Right lobe of liver (tissue), 6 donors: ENCODE measurements around the gene TEX22. TPM values are rescaled to one million over a fixed set of nuclear protein-coding genes. Genes with fewer than 3 reads are reported as not detected.

ENCODE experiments used
- ATAC-seq, 4 donors: fragments of 200-7000 bp; cut with Tn5 transposase; one replicate each; pipeline ENCODE4 v1.9.1; 2020; ENCODE audit warnings: mild to moderate bottlenecking in 4 of 4, moderate library complexity in 4 of 4
- DNase-seq, 3 donors: peaks; one replicate each; pipeline ENCODE4 v3.0.0-alpha.2; 2020
- H3K27ac ChIP-seq, 3 donors: fragments of 200-600 bp; one replicate each; pipeline ENCODE4 v1.8.0; 2022
- H3K27me3 ChIP-seq, 2 donors: fragments of 200-600 bp; one replicate each; pipeline ENCODE4 v1.8.0; 2022
- H3K36me3 ChIP-seq, 4 donors: fragments of 200-600 bp; sonication (generic) in 1 of 4; one replicate each; pipeline versions ENCODE4 v1.5.1 to v1.8.0; 2017 to 2022; ENCODE audit warnings: control low read depth in 1 of 4
- H3K4me1 ChIP-seq, 4 donors: fragments of 200-600 bp; sonication (generic) in 1 of 4; one replicate each; pipeline versions ENCODE4 v1.5.1 to v1.8.0; 2017 to 2022; ENCODE audit warnings: control low read depth in 1 of 4
- H3K4me3 ChIP-seq, 3 donors: fragments of 200-600 bp; one replicate each; pipeline ENCODE4 v1.8.0; 2022
- H3K9me3 ChIP-seq, 4 donors: fragments of 200-600 bp; sonication (generic) in 1 of 4; one replicate each; pipeline versions ENCODE4 v1.5.1 to v1.8.0; 2017 to 2022; ENCODE audit warnings: control low read depth in 1 of 4
- CTCF ChIP-seq, 4 donors: fragments of 200-600 bp in 3 of 4; fragments of 450-650 bp in 1 of 4; IDR thresholded peaks; one replicate each; pipeline versions ENCODE4 v1.5.1 to v1.8.0; 2016 to 2022; ENCODE audit warnings: antibody characterized with exemption in 4 of 4, mild to moderate bottlenecking in 2 of 4
- POLR2A ChIP-seq: fragments of 450-650 bp; IDR thresholded peaks from one replicate; pipeline ENCODE4 v1.6.1; 2017; ENCODE audit warnings: antibody characterized with exemption, mild to moderate bottlenecking
- WGBS: methylation state at CpG from one replicate; pipeline ENCODE4 v1.1.6; 2018; ENCODE audit warnings: low coverage, low lambda C conversion rate; ENCODE audit not compliant: insufficient coverage; ENCODE audit errors: missing lambda C conversion rate; 5-methylcytosine and 5-hydroxymethylcytosine counted together
- intact Hi-C, 2 donors: fragments of 100-400 bp; cut with DNase I; formaldehyde crosslinking; loops; one replicate each; pipeline versions ENCODE4 v1.11.2 to v1.14.1; 2022
- total RNA-seq, 6 experiments: library from RNA; depleted of rRNA in 2 of 6; stranded (reverse); fragments of >200 nt in 2 of 6; fragmentation: NEBNext Ultra II Directional in 3 of 6; extraction: Animal tissue kit (Norgen Biotek cat#: 25700) in 3 of 6; gene quantifications; one replicate each; pipeline versions ENCODE4 v1.1.0 to v1.2.4, GENCODE V29; 2016 to 2023
- donor health status: DM: no; HTN: yes; CAD: no.
- donor health status: DM: no; HTN: no; CAD: no.
- donor health status: DM: no; HTN: no; CAD: no.
- donor health status: DM: no; HTN: yes; CAD: no.
- donor health status: DM: no; HTN: yes; CAD: no.

TEX22 gene
- total RNA-seq, 6 experiments from 2014 or later = 0.07 to 0.44 (median 0.35) TPM; not detected in 3

- TF ChIP-seq CTCF (IDR thresholded peaks at IDR 0.05) (no peak), POLR2A (no peak)
- no peaks in the 10 kb centered on the region for H3K9me3 ChIP-seq
- no peaks in the 10 kb centered on the region for H3K36me3 ChIP-seq
- no peak overlapping the region for H3K4me3 ChIP-seq
- ATAC-seq = no peak
- H3K27ac ChIP-seq = no peak overlapping the region
- H3K27me3 ChIP-seq = no peaks in the 10 kb centered on the region
- DNase-seq = no peak
- peaks cover 0 to 20% (median 5%) of the 10 kb centered on the region in 4 donors for H3K4me1 ChIP-seq
- 91% methylated on average over 6 of the region's 21 CpGs for WGBS
- intact Hi-C loops = no loop called here
Observed at GRCh38 chr14:105426416-105427130, 28.2 kb downstream of the TEX22 start.

GRCh38 chr14:105427412-105427811 lies 29.1 kb downstream of the TEX22 start:
- H3K27me3 ChIP-seq = no peaks in the 10 kb centered on the region
- no peak overlapping the region for H3K4me3 ChIP-seq
- intact Hi-C loops = no loop called here
- DNase-seq = no peak
- H3K27ac ChIP-seq = no peak overlapping the region
- ATAC-seq = no peak
- peaks cover 0 to 19% (median 9%) of the 10 kb centered on the region in 4 donors for H3K4me1 ChIP-seq
- whole genome bisulfite sequencing = 96% methylated on average over 10 of the region's 10 CpGs
- no peaks in the 10 kb centered on the region for H3K9me3 ChIP-seq
- H3K36me3 ChIP-seq = no peaks in the 10 kb centered on the region
- TF ChIP-seq CTCF (IDR thresholded peaks at IDR 0.05) = no peak
- no peak for TF ChIP-seq POLR2A

DNA sequence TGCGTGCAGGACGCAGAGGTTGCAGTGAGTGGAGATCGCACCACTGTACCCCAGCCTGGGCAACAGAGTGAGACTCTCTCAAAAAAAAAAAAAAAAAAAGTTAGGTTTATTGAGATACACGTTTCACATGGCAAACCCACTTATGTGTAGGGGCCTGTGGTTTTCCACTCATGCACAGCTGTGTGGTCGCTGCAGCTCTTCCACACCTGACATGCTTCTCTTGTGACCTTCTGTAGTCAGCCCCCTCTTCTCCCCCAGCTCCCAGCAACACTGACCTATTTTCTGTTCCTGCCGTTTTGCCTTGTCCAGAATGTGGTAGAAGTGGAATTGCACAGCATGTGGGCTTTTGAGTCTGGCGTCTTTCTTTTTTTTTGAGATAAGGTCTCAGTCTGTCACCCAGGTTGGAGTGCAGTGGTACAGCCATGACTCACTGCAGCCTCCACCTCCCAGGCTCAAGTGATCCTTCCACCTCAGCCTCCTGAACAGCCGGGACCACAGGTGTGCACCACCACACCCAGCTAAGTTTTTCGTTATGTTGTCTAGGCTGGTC lies 29.7 kb downstream of the TEX22 start:
- Histone ChIP-seq H3K36me3 (no peaks in the 10 kb centered on the region), H3K9me3 (no peaks in the 10 kb centered on the region), H3K27me3 (no peaks in the 10 kb centered on the region), H3K4me1 (peaks cover 0 to 25% (median 11%) of the 10 kb centered on the region in 4 donors), H3K27ac (no peak overlapping the region), H3K4me3 (no peak overlapping the region)
- 86% methylated on average over 8 of the region's 9 CpGs for WGBS
- no peak for ATAC-seq
- no peak for TF ChIP-seq POLR2A
- TF ChIP-seq CTCF (IDR thresholded peaks at IDR 0.05) = no peak
- intact Hi-C loops = no loop called here
- DNase-seq = no peak

DNA sequence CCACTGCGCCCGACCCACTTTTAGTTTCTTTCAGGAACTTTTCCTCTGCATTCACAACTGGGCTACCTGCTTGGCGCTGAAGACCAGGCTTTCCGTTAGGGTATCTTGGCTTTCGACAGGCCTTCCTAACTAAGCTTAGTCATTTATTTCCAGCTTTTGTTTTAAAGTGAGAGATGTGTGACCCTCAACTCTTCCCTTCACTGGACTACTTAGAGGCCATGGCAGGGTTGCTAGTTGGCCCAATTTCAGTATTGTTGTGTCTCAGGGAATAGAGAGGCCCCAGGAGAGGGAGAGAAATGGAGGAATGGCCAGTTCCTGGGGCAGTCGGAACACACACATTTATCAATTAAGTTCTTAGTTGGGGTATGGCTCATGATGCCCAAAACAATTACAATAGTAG lies 31.7 kb downstream of the TEX22 start:
- Histone ChIP-seq H3K27ac (no peak overlapping the region), H3K27me3 (no peaks in the 10 kb centered on the region), H3K4me3 (no peak overlapping the region), H3K36me3 (no peaks in the 10 kb centered on the region), H3K4me1 (peaks cover 0 to 33% (median 15%) of the 10 kb centered on the region in 4 donors), H3K9me3 (no peaks in the 10 kb centered on the region)
- ATAC-seq (peak in 1 of 4 donors; percentile 3), DNase-seq (no peak)
- 92% methylated on average over 6 of the region's 6 CpGs for WGBS
- TF ChIP-seq POLR2A (no peak), CTCF (IDR thresholded peaks at IDR 0.05) (no peak)
- intact Hi-C loops = no loop called here
